Activated naive CD4-positive, alpha-beta T cell treated with anti-CD3 and anti-CD28 coated beads, Interleukin-2, amount 10 ng/mL, durations not matched to agents 7 days and 5 days (primary cell): ENCODE results near the gene STK11IP.

Source experiments
- CTCF ChIA-PET: fragments of 350-600 bp; sonication (Branson Sonifier 250); formaldehyde crosslinking; loops from one replicate; lab custom pipeline; 2021; ENCODE audit warnings: antibody characterized with exemption; lab: Charles Lee
- DNase-seq: peaks from one replicate; pipeline ENCODE4 v3.0.0-alpha.2; 2020
- H3K27ac Mint-ChIP-seq: one replicate; pipeline ENCODE4 v1.8.0; 2021; ENCODE audit warnings: mild to moderate bottlenecking, moderate library complexity, mixed read lengths
- H3K27me3 Mint-ChIP-seq: one replicate; pipeline ENCODE4 v1.8.0; 2021; ENCODE audit warnings: mild to moderate bottlenecking, mixed read lengths
- H3K36me3 Mint-ChIP-seq: one replicate; pipeline ENCODE4 v1.8.0; 2021; ENCODE audit warnings: mixed read lengths
- H3K4me1 Mint-ChIP-seq: one replicate; pipeline ENCODE4 v1.8.0; 2021; ENCODE audit warnings: mixed read lengths
- H3K4me3 Mint-ChIP-seq: one replicate; pipeline ENCODE4 v1.8.0; 2021; ENCODE audit warnings: mild to moderate bottlenecking, moderate library complexity, mixed read lengths
- H3K9me3 Mint-ChIP-seq: one replicate; pipeline ENCODE4 v1.8.0; 2021; ENCODE audit warnings: mixed read lengths

Gene STK11IP

GRCh38 chr2:219597552-219598307 is at the start of gene STK11IP:
Gene STK11IP (plus strand): TSS chr2:219597857. CDS start chr2:219598120, 263 bp downstream.
- peaks cover 20% of the 10 kb centered on the region for H3K27me3 Mint-ChIP-seq
- H3K9me3 Mint-ChIP-seq, result no peaks in the 10 kb centered on the region
- peak within 1 kb of the TSS; percentile 91 for H3K27ac Mint-ChIP-seq
- peaks cover 9% of the 10 kb centered on the region for H3K36me3 Mint-ChIP-seq
- peaks cover 29% of the 10 kb centered on the region for H3K4me1 Mint-ChIP-seq
- CTCF ChIA-PET, result interaction anchor here (2.4 kb wide), 1 partner anchor 57 kb away, joined by 11 read pairs; no protein-coding TSS in a partner anchor
- peak; percentile 96 for DNase-seq
- peak within 1 kb of the TSS; percentile 90 for H3K4me3 Mint-ChIP-seq

GRCh38 chr2:219548990-219549389 is 48.7 kb upstream of the STK11IP start:
- Mint-ChIP-seq H3K4me3 (no peak overlapping the region), H3K4me1 (peaks cover 19% of the 10 kb centered on the region), H3K9me3 (no peaks in the 10 kb centered on the region), H3K36me3 (no peaks in the 10 kb centered on the region), H3K27me3 (peaks cover 84% of the 10 kb centered on the region), H3K27ac (no peak overlapping the region)
- DNase-seq, result no peak
- CTCF ChIA-PET, result interaction anchor here (1.2 to 6.0 kb wide), 3 partner anchors 11 to 141 kb away, joined by 3 to 30 read pairs (median 4); no protein-coding TSS in a partner anchor

- Mint-ChIP-seq H3K27me3 (peaks cover 84% of the 10 kb centered on the region), H3K36me3 (no peaks in the 10 kb centered on the region), H3K9me3 (no peaks in the 10 kb centered on the region), H3K27ac (no peak overlapping the region), H3K4me1 (peaks cover 13% of the 10 kb centered on the region), H3K4me3 (no peak overlapping the region)
- CTCF ChIA-PET, result interaction anchor here (1.4 to 6.0 kb wide), 2 partner anchors 11 to 93 kb away, joined by 4 to 30 read pairs; no protein-coding TSS in a partner anchor
- DNase-seq, result no peak
Measured at GRCh38 chr2:219549619-219550018, 48.0 kb upstream of the STK11IP start.

- no peaks in the 10 kb centered on the region for H3K9me3 Mint-ChIP-seq
- H3K27ac Mint-ChIP-seq, result peak overlapping the region; percentile 50
- H3K27me3 Mint-ChIP-seq, result peaks cover 66% of the 10 kb centered on the region
- CTCF ChIA-PET, result interaction anchor here (0.8 to 6.0 kb wide), 3 partner anchors 9 to 11 kb away, joined by 3 to 30 read pairs (median 23); partner anchors contain the start of genes CHPF and TMEM198
- no peaks in the 10 kb centered on the region for H3K36me3 Mint-ChIP-seq
- H3K4me1 Mint-ChIP-seq, result peaks cover 10% of the 10 kb centered on the region
- peak overlapping the region; percentile 71 for H3K4me3 Mint-ChIP-seq
- no peak for DNase-seq
Measured at GRCh38 chr2:219551441-219552381, 45.9 kb upstream of the STK11IP start.

- Mint-ChIP-seq H3K4me1 (peaks cover 10% of the 10 kb centered on the region), H3K27me3 (peaks cover 62% of the 10 kb centered on the region), H3K4me3 (peak overlapping the region; percentile 71), H3K36me3 (no peaks in the 10 kb centered on the region), H3K27ac (peak overlapping the region; percentile 50), H3K9me3 (no peaks in the 10 kb centered on the region)
- CTCF ChIA-PET, result interaction anchor here (4.1 to 6.0 kb wide), 2 partner anchors 8 to 10 kb away, joined by 23 to 30 read pairs; partner anchors contain the start of genes CHPF and TMEM198
- DNase-seq, result peak; percentile 82
Measured at GRCh38 chr2:219552382-219553167, 45.1 kb upstream of the STK11IP start.

GRCh38 chr2:219553168-219553417 is 44.6 kb upstream of the STK11IP start:
- Mint-ChIP-seq H3K9me3 (no peaks in the 10 kb centered on the region), H3K27me3 (peaks cover 62% of the 10 kb centered on the region), H3K36me3 (no peaks in the 10 kb centered on the region), H3K27ac (no peak overlapping the region), H3K4me3 (peak overlapping the region; percentile 29), H3K4me1 (peaks cover 10% of the 10 kb centered on the region)
- no peak for DNase-seq
- CTCF ChIA-PET, result interaction anchor here (4.1 kb wide), 1 partner anchor 10 kb away, joined by 23 read pairs; the partner anchor contains the start of genes CHPF and TMEM198

- H3K4me3 Mint-ChIP-seq, result peak overlapping the region; percentile 29
- CTCF ChIA-PET, result interaction anchor here (4.1 kb wide), 1 partner anchor 11 kb away, joined by 23 read pairs; the partner anchor contains the start of genes CHPF and TMEM198
- no peaks in the 10 kb centered on the region for H3K36me3 Mint-ChIP-seq
- no peaks in the 10 kb centered on the region for H3K9me3 Mint-ChIP-seq
- peaks cover 65% of the 10 kb centered on the region for H3K27me3 Mint-ChIP-seq
- H3K27ac Mint-ChIP-seq, result no peak overlapping the region
- H3K4me1 Mint-ChIP-seq, result peaks cover 10% of the 10 kb centered on the region
- DNase-seq, result no peak
Measured at GRCh38 chr2:219553463-219553963, 44.1 kb upstream of the STK11IP start.

GRCh38 chr2:219554350-219554749 is 43.3 kb upstream of the STK11IP start:
- Mint-ChIP-seq H3K27me3 (peaks cover 63% of the 10 kb centered on the region), H3K4me3 (no peak overlapping the region), H3K9me3 (no peaks in the 10 kb centered on the region), H3K36me3 (no peaks in the 10 kb centered on the region), H3K27ac (no peak overlapping the region), H3K4me1 (peaks cover 10% of the 10 kb centered on the region)
- no peak for DNase-seq
- CTCF ChIA-PET, result interaction anchor here (4.1 kb wide), 1 partner anchor 11 kb away, joined by 23 read pairs; the partner anchor contains the start of genes CHPF and TMEM198

- Mint-ChIP-seq H3K27ac (no peak overlapping the region), H3K36me3 (no peaks in the 10 kb centered on the region), H3K4me3 (no peak overlapping the region), H3K4me1 (peaks cover 10% of the 10 kb centered on the region), H3K27me3 (peaks cover 52% of the 10 kb centered on the region), H3K9me3 (no peaks in the 10 kb centered on the region)
- CTCF ChIA-PET, result interaction anchor here (1.1 to 2.0 kb wide), 2 partner anchors 17 to 60 kb away, joined by 3 to 5 read pairs; partner anchors contain the start of gene INHA
- no peak for DNase-seq
Measured at GRCh38 chr2:219555956-219556355, 41.7 kb upstream of the STK11IP start.

- Mint-ChIP-seq H3K4me1 (peaks cover 10% of the 10 kb centered on the region), H3K4me3 (no peak overlapping the region), H3K27ac (no peak overlapping the region), H3K9me3 (no peaks in the 10 kb centered on the region), H3K36me3 (no peaks in the 10 kb centered on the region), H3K27me3 (peaks cover 47% of the 10 kb centered on the region)
- CTCF ChIA-PET, result interaction anchor here (2.0 kb wide), 1 partner anchor 61 kb away, joined by 5 read pairs; a partner anchor contains a TSS
- no peak for DNase-seq
Measured at GRCh38 chr2:219556413-219556812, 41.2 kb upstream of the STK11IP start.

GRCh38 chr2:219557320-219557719 is 40.3 kb upstream of the STK11IP start:
- Mint-ChIP-seq H3K27ac (no peak overlapping the region), H3K4me3 (no peak overlapping the region), H3K36me3 (no peaks in the 10 kb centered on the region), H3K4me1 (peaks cover 4% of the 10 kb centered on the region), H3K27me3 (peaks cover 38% of the 10 kb centered on the region), H3K9me3 (no peaks in the 10 kb centered on the region)
- CTCF ChIA-PET, result interaction anchor here (1.6 to 2.0 kb wide), 3 partner anchors 15 to 62 kb away, joined by 5 to 7 read pairs (median 6); a partner anchor contains a TSS
- DNase-seq, result no peak

- Mint-ChIP-seq H3K9me3 (no peaks in the 10 kb centered on the region), H3K4me1 (peaks cover 4% of the 10 kb centered on the region), H3K36me3 (no peaks in the 10 kb centered on the region), H3K27me3 (peaks cover 31% of the 10 kb centered on the region), H3K27ac (no peak overlapping the region), H3K4me3 (no peak overlapping the region)
- DNase-seq, result no peak
- CTCF ChIA-PET, result interaction anchor here (1.6 to 2.0 kb wide), 3 partner anchors 16 to 62 kb away, joined by 5 to 7 read pairs (median 6); a partner anchor contains a TSS
Measured at GRCh38 chr2:219557791-219558785, 39.6 kb upstream of the STK11IP start.
